ENCODE data around the gene GNAZ.

- TF ChIP-seq CTCF (conservative IDR thresholded peaks at IDR 0.05), result no peak
- no peak for TF ChIP-seq EZH2 (IDR thresholded peaks at IDR 0.05; ENCODE audit: low read depth)
Measured at GRCh38 chr22:23088199-23088604, 17.9 kb downstream of the GNAZ start.
